HG03565 (cell line): Measurements from ENCODE around the gene PPP3R1.
"Not testable (repeated sequence)": the region's sequence is repeated elsewhere in the genome, so short reads cannot be mapped to it uniquely, and the experiment has no call there.

Experiments used
- ATAC-seq: cut with Tn5 transposase; IDR thresholded peaks from one replicate; pipeline ENCODE4 v1.9.1; 2021; ENCODE audit warnings: mild to moderate bottlenecking, moderate library complexity; ENCODE audit not compliant: unreplicated experiment

The PPP3R1 gene

DNA sequence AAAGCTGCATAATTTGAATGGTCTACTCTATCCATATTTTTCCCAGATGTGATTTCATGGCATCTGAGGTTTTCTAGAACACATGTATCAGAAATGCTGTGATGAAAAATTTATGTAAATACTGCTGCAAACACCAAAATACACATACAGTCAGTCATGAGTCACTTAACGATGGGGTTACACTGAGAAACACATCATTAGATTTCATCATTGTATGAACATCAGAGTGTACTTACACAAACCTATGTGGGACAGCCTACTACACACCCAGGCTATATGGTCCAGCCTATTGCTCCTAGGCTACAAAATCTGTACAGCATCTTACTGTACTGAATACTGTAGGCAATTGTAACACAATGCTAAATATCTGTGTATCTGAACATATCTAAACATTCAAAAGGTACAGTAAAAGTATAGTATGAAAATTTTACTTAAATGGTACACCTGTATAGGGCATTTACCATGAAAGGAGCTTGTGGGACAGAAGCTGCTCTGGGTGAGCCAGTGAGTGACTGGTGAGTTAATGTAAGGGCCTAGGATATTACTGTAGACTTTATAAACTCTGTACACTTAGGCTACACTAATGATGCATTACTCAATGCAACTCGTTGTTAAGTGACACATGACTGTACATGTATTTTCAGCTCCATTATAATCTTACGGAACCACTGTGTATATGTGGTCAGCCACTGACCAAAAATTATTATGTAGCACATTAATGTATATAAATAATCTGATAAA, 61.2 kb downstream of the PPP3R1 start:
- no peak for ATAC-seq

DNA sequence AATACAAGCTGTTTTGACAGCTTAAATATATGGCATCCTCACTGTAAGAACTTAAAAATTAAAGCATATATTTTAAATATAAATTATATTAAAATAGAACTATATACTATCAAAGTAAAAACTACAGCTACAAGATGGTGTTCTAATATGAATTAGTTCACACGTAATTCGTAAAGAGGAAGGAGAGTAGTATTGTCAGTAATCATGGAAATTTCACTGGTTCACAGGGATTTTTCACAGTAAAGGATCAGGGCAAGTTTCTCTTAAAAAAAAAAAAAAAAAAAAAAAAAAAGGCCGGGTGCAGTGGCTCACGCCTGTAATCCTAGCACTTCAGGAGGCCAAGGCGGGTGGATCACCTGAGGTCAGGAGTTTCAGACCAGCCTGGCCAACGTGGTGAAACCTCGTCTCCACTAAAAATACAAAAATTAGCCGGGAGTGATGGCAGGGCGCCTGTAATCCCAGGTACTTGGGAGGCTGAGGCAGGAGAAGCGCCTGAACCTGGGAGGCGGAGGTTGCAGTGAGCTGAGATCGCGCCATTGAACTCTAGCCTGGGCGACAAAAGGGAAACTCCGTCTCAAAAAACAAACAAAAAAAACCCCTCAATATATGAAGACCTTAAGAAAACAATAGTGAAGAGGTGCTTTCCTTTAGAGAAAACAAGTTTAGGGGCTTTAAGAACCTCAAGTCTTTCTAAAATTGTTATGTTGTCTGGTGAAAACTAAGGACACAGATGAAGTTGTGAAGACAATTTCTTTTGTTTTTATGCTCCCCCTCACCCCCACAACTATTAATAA, 62.1 kb downstream of the PPP3R1 start:
- ATAC-seq, result no peak

DNA sequence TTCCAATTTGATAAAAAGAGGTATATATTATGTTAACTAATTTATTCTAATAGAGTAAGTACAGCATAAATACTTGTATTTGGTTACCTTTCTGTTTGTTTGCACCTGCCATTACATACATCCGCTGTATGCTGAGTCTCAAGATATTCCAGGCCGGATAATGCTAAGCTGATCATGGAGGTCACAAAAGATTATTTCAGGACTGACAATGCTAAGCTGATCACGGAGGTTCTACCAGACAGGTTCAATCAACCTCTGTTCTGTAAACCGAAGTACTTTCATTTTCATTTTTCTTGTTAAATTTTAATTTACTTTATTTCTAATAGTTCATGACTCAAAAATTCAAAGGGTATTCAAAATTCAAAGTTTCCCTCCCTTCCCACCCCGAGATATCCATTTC, 63.5 kb downstream of the PPP3R1 start:
- peak; percentile 48 for ATAC-seq

- ATAC-seq, result no peak
Observed at GRCh38 chr2:68187329-68187728, 65.0 kb downstream of the PPP3R1 start.

- no peak for ATAC-seq
Observed at GRCh38 chr2:68185541-68186164, 66.7 kb downstream of the PPP3R1 start.

DNA sequence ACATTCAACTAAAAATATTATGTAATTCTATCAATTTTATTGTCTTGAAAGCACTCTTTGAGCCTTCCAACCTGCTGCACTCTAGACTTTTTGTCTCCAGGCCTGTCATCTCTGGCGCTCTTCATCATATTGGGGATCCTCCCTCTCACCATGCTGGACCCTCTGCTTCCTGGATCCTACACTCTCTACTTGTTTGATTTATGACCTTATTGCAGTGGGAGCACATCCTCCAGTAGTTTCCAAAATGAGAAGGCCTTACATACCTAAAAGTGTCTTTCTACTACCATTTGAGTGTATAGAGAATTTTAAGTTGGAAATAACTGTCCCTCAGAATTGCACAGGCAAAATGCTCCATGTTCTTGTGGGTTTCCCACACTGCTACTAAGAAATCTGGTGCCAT, 69.4 kb downstream of the PPP3R1 start:
- ATAC-seq, result no peak

DNA sequence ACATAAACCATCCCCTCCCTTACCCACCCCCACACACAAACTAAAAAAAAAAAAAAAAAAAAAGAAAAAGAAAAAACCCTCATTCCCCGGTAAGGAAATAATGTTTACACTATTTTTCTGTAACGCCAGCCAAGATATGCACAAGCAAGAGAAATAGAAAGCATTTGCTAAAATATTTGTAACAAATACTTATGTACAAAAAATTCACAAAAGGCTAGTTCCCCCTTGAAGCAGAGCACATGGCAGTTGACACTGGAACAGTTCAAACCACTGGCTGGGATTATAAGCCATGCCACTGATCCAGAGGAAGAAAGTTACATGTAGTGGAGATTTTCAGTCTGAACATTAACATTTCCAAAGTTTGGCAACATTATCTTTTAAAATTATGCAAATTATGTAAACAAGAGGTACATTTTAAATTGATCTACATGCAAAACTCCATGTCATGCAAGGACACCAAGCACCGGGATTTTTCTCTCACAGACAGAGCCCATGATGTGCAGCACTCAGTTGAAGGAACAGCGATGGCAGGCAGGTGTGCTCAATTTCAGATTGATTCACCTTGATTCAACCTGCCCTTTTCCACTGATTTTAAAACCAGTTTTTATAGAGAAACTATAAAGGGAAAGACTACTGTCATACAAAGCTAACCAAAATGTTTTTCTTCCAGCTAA, 73.2 kb downstream of the PPP3R1 start:
- ATAC-seq, result no peak

GRCh38 chr2:68178432-68178831, 73.9 kb downstream of the PPP3R1 start:
- ATAC-seq, result no peak

- no peak for ATAC-seq
Observed at GRCh38 chr2:68177541-68177940, 74.8 kb downstream of the PPP3R1 start.

- ATAC-seq, result no peak
Observed at GRCh38 chr2:68176657-68177056, 75.7 kb downstream of the PPP3R1 start.

DNA sequence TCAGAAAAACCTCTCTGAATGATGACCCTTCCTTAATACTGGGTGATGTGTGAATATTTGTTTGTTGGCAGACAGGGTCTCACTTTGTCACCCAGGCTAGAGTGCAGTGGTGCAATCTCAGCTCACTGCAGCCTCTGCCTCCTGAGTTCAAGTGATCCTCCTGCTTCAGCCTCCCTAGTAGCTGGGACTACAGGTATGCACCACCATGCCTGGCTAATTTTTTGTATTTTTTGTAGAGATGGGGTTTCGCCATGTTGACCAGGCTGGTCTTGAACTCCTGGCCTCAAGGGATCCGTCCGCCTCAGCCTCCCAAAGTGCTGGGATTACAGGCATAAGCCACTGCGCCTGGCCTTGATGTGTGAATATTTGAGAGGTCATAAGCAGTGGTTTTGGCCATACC, 77.1 kb downstream of the PPP3R1 start:
- ATAC-seq, result not testable (repeated sequence)

- ATAC-seq, result no peak
Observed at GRCh38 chr2:68172990-68173700, 79.2 kb downstream of the PPP3R1 start.

- no peak for ATAC-seq
Observed at GRCh38 chr2:68172521-68172920, 79.8 kb downstream of the PPP3R1 start.

- no peak for ATAC-seq
Observed at GRCh38 chr2:68171684-68172083, 80.6 kb downstream of the PPP3R1 start.

DNA sequence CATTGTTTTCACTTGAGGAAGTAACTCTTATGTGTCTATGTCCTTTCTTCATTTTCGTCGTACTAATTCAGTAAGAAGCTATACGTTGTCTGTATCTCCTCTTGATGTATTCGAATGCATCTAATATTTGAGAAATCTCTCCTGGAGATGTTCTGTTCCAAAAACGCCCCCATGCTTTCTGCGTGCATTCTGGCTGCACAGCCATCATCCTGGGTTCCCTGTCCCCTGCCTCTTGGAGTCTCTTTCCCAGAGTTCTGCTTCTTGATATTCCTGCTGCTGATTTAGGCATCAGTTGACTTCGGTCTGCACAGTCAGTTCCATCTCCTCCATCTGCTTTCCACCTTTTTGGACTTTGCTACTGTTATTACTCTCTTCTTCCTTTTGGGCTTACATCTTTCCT, 81.2 kb downstream of the PPP3R1 start:
- no peak for ATAC-seq

GRCh38 chr2:68169308-68169707, 83.0 kb downstream of the PPP3R1 start:
- no peak for ATAC-seq

DNA sequence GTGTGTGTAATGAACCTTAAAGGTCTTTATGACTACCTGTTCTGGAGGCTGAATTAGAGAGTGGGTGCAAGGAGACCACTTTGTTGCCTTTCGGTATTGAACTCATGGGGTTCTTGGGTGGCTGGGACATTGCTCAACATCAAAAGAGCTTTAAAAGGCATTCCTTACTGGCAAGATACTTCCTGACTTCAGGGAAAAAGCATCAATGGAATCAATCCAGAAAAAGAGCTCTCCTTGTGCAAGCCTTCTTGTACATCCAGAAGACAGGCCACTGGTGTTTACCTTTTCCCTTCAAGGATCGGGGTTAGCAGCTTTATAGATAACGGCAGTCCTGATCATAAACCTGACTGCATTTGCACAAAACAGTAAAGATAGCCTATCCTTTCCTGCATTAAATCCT, 85.1 kb downstream of the PPP3R1 start:
- no peak for ATAC-seq

DNA sequence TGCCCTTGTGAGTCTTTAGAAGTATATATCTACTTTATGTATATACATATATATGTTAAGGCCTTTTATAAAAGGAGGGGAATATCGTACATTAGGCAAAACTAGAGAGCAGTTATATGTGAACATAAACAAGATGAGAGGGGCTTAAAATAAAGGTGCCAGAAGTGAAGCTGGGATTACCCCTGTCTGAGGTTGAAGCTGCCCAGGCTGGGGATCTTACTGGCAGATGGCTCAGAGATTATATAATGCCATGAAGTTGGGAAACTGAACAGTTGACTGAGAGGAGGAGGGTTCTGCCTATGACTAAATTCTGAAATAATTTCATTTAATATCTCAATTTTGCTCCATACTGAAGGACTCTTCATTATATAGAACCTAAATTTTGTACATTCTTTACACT, 88.7 kb downstream of the PPP3R1 start:
- no peak for ATAC-seq

- no peak for ATAC-seq
Observed at GRCh38 chr2:68158134-68158447, 94.2 kb downstream of the PPP3R1 start.

DNA sequence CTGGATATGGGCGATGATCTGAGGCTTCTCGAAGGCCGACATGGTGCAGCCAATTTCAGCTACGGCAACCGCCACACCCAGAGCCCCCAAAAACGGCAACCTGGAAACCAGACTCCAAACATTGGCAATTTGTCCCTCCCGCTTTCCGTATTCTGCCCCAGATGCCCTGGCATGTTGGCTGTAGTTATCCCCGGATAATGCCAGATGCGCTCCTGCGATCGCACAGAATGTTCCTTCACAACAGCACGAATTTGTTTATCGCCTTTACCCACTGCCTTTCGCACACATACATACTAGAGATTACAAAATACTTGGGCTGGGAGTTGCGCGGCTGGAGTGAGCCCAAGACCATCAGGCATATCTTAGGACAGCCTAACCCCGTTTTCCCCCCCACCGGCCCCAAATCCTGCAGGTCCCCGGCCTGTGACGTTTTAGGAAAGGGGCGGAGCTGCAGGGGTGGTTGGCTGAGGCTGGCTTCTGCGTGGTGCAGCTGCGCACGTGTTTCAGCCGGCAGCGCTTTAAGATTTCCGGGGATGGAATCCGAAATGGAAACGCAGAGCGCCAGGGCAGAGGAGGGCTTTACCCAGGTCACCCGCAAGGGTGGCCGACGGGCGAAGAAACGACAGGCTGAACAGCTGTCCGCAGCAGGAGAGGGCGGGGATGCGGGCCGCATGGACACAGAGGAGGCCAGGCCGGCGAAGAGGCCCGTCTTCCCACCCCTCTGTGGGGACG, 94.8 kb downstream of the PPP3R1 start, which contains the start of gene PNO1:
Gene PNO1 (plus strand): TSS at position 487 of the 732 bp plus-strand sequence. CDS start 47 bp downstream, at position 534.
- peak; percentile 76 for ATAC-seq
